ENCODE results near the gene ST13.

- TF ChIP-seq YY1 (IDR thresholded peaks at IDR 0.05; ENCODE audit: insufficient read depth, insufficient read length) = no peak
- no peak for TF ChIP-seq ZNF274 (IDR thresholded peaks at IDR 0.05; ENCODE audit: low read depth, low read length)
Measured at GRCh38 chr22:40877488-40877887, 21.0 kb upstream of the ST13 start.
